HG03354 (cell line): Measurements from ENCODE around the gene NPHP1.
"Not testable (repeated sequence)": the region's sequence is repeated elsewhere in the genome, so short reads cannot be mapped to it uniquely, and the experiment has no call there.

Source experiments
- ATAC-seq: cut with Tn5 transposase; IDR thresholded peaks from one replicate; pipeline ENCODE4 v1.9.1; 2021; ENCODE audit warnings: mild to moderate bottlenecking; ENCODE audit not compliant: unreplicated experiment, poor library complexity, severe bottlenecking

Gene NPHP1

GRCh38 chr2:110093924-110094323 is 110.9 kb downstream of the NPHP1 start:
- ATAC-seq: not testable (repeated sequence)

DNA sequence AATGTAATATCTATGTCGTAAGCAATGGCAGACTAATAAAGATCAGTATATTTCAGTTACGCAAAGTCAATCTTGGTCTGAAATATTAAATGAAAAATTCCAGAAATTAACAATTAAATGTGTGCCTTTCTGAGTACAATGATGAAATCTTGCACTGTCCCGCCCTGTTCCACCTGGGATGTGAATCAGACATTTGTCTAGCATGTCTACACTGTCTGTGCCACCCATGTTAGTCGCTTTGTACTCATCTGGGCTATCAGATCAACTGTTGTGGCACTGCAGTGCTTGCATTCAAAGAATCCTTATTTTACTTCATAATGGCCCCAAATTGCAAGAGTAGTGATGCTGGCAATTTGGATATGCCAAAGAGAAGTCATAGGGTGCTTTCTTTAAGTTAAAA is 114.6 kb downstream of the NPHP1 start:
- ATAC-seq: not testable (repeated sequence)

- ATAC-seq: not testable (repeated sequence)
These were observed 121.1 kb downstream of the NPHP1 start for GRCh38 chr2:110083757-110084156.

GRCh38 chr2:110083162-110083561 is 121.7 kb downstream of the NPHP1 start:
- not testable (repeated sequence) for ATAC-seq

- not testable (repeated sequence) for ATAC-seq
These were observed 126.7 kb downstream of the NPHP1 start for GRCh38 chr2:110078104-110078503.

GRCh38 chr2:110075896-110076295 is 128.9 kb downstream of the NPHP1 start:
- ATAC-seq: not testable (repeated sequence)
